SU-DHL-6 (cell line): ENCODE results near the gene TRIM17.

Source experiments
- EZH2phosphoT487 ChIP-seq: fragments of 200-600 bp; sonication (generic), shearing (Covaris generic); conservative IDR thresholded peaks from 2 replicates; pipeline ENCODE4 v1.6.1; 2018; ENCODE audit warnings: mild to moderate bottlenecking, antibody characterized with exemption, low read length, moderate library complexity, mixed read lengths
- TF ChIP-seq, protein P1 (sequence below): fragments of 200-600 bp; sonication (generic); IDR thresholded peaks from one replicate; pipeline ENCODE4 v1.5.1; 2017; ENCODE audit warnings: antibody characterized with exemption, mild to moderate bottlenecking, low read length, moderate library complexity; ENCODE audit not compliant: insufficient read depth, poor library complexity, severe bottlenecking

DNA sequence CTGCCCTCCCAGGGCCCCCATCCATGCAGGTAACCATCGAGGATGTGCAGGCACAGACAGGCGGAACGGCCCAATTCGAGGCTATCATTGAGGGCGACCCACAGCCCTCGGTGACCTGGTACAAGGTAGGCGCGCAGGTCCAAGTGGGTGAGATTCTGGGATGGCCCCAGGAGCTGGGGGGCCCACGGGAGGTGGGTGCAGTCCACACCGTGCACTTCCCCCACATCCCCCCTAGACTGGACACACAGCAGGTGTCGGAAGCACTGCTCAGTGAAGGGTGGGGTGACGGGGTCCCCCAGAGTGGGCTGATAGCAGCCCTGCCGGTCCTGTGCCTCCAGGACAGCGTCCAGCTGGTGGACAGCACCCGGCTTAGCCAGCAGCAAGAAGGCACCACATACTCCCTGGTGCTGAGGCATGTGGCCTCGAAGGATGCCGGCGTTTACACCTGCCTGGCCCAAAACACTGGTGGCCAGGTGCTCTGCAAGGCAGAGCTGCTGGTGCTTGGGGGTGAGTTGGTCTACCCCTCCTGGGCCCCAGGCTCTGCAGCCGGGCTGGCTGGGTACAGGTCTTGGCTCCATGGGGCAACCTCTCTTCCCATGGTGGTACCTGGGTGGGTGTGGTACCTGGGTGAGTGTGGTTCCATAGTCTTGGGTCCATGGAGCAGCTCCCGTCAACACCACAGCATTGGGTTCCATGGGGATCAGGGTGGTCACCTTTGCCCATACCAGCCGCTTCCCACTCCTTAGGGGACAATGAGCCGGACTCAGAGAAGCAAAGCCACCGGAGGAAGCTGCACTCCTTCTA is 50.4 kb downstream of the TRIM17 start:
- TF ChIP-seq, protein P1, sequence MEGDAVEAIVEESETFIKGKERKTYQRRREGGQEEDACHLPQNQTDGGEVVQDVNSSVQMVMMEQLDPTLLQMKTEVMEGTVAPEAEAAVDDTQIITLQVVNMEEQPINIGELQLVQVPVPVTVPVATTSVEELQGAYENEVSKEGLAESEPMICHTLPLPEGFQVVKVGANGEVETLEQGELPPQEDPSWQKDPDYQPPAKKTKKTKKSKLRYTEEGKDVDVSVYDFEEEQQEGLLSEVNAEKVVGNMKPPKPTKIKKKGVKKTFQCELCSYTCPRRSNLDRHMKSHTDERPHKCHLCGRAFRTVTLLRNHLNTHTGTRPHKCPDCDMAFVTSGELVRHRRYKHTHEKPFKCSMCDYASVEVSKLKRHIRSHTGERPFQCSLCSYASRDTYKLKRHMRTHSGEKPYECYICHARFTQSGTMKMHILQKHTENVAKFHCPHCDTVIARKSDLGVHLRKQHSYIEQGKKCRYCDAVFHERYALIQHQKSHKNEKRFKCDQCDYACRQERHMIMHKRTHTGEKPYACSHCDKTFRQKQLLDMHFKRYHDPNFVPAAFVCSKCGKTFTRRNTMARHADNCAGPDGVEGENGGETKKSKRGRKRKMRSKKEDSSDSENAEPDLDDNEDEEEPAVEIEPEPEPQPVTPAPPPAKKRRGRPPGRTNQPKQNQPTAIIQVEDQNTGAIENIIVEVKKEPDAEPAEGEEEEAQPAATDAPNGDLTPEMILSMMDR, result no peak
- TF ChIP-seq EZH2phosphoT487, result no peak
